Transverse colon (tissue), 4 donors: ENCODE data around the gene CNNM2. TPM values are rescaled to one million over a fixed set of nuclear protein-coding genes. Genes with fewer than 3 reads are reported as not detected.
"Not testable (repeated sequence)": the region's sequence is repeated elsewhere in the genome, so short reads cannot be mapped to it uniquely, and the experiment has no call there.

ENCODE experiments used
- DNase-seq: peaks from one replicate; pipeline ENCODE4 v3.0.0-alpha.2; 2019
- H3K27ac ChIP-seq, 4 donors: fragments of 200-600 bp; sonication (generic); 2 replicates each; pipeline ENCODE4 v1.5.1; 2016 to 2018; ENCODE audit warnings: inconsistent platforms in 4 of 4
- H3K27me3 ChIP-seq: fragments of 200-600 bp; sonication (generic); 2 replicates; pipeline ENCODE4 v1.5.1; 2017; ENCODE audit warnings: inconsistent platforms
- H3K36me3 ChIP-seq, 4 donors: fragments of 200-600 bp; sonication (generic); 2 replicates each; pipeline ENCODE4 v1.5.1; 2017 to 2019; ENCODE audit warnings: inconsistent platforms in 4 of 4
- H3K4me1 ChIP-seq, 4 donors: fragments of 200-600 bp; sonication (generic); 2 replicates each; pipeline ENCODE4 v1.5.1; 2017 to 2020; ENCODE audit warnings: inconsistent platforms in 4 of 4
- H3K4me3 ChIP-seq, 4 donors: fragments of 200-600 bp; sonication (generic); 1 replicate in 1 of 4; 2 replicates in 3 of 4; pipeline versions ENCODE4 v1.5.1 to v1.6.1; 2017 to 2019; ENCODE audit warnings: inconsistent platforms in 4 of 4
- H3K9me3 ChIP-seq, 2 donors: fragments of 200-600 bp; sonication (generic); 2 replicates each; pipeline ENCODE4 v1.5.1; 2017 to 2019; ENCODE audit warnings: inconsistent platforms in 2 of 2
- EP300 ChIP-seq: sonication (generic); formaldehyde crosslinking; IDR thresholded peaks from one replicate; pipeline ENCODE4 v1.6.1; 2017; ENCODE audit warnings: antibody characterized with exemption, low read depth
- POLR2A ChIP-seq: fragments of 450-650 bp; IDR thresholded peaks from one replicate; pipeline ENCODE4 v1.6.1; 2016; ENCODE audit warnings: antibody characterized with exemption, mild to moderate bottlenecking, moderate library complexity
- POLR2AphosphoS5 ChIP-seq, 3 donors: sonication (generic); formaldehyde crosslinking; IDR thresholded peaks; one replicate each; pipeline ENCODE4 v1.6.1; 2016; ENCODE audit warnings: antibody characterized with exemption in 3 of 3
- WGBS, 2 donors: methylation state at CpG; one replicate each; pipeline ENCODE4 v1.1.5; 2018; ENCODE audit warnings: low coverage in 1 of 2; 5-methylcytosine and 5-hydroxymethylcytosine counted together
- in situ Hi-C, 4 donors: fragments of 200-750 bp; cut with MboI; loops; one replicate each; pipeline versions ENCODE4 v1.15.0 to v1.15.1; 2017; ENCODE audit warnings: low sequenced_read_pairs in 3 of 4, low pct_ligation_motif_present in 1 of 4, low pct_unique_long_range_greater_than_20kb in 1 of 4
- intact Hi-C: fragments of 100-400 bp; cut with DNase I; formaldehyde crosslinking; loops from one replicate; pipeline ENCODE4 v1.15.1; 2023; ENCODE audit warnings: low total_unique reads
- small RNA-seq, 4 donors: library from RNA; depleted of rRNA; stranded (forward); fragments of <200 nt; gene quantifications; one replicate each; pipeline ENCODE3, GENCODE V24; 2016
- total RNA-seq, 4 donors: library from RNA; depleted of rRNA; stranded (reverse); fragments of >200 nt; gene quantifications; one replicate each; pipeline ENCODE4 v1.1.0, GENCODE V29; 2016
- TF ChIP-seq, protein P1 (sequence below), 5 experiments: fragments of 200-600 bp in 3 of 5; fragments of 450-650 bp in 2 of 5; sonication (generic) in 3 of 5; IDR thresholded peaks; 1 replicate in 2 of 5; 2 replicates in 3 of 5; pipeline ENCODE4 v1.5.1; 2016 to 2017; ENCODE audit warnings: antibody characterized with exemption in 5 of 5, inconsistent platforms in 3 of 5, mild to moderate bottlenecking in 2 of 5, moderate library complexity in 1 of 5

The CNNM2 gene
- total RNA-seq, 4 donors from 2014 or later, result 48.0 to 144 (median 100) TPM

DNA sequence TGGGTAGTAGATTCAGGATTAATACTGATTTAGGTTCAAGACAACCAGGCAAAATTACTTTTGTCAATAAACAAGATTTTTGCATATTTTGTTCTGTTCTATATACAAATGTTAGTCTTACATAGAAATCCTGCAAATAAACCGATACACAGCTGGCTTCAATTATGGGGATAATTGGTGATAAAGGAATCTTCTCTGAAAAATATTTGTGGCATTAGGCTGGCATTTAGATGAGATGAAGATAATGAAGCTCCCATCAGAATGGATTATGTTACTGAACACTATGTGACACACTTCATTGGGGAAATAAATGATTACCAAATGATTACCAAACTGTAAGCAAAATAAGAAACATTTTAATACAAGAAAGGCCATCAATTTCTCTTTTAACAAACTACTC, 209.1 kb downstream of the CNNM2 start:
- no peak for DNase-seq
- TF ChIP-seq POLR2AphosphoS5 (IDR thresholded peaks at IDR 0.05) (no peak), POLR2A (no peak), EP300 (no peak)
- TF ChIP-seq, protein P1, sequence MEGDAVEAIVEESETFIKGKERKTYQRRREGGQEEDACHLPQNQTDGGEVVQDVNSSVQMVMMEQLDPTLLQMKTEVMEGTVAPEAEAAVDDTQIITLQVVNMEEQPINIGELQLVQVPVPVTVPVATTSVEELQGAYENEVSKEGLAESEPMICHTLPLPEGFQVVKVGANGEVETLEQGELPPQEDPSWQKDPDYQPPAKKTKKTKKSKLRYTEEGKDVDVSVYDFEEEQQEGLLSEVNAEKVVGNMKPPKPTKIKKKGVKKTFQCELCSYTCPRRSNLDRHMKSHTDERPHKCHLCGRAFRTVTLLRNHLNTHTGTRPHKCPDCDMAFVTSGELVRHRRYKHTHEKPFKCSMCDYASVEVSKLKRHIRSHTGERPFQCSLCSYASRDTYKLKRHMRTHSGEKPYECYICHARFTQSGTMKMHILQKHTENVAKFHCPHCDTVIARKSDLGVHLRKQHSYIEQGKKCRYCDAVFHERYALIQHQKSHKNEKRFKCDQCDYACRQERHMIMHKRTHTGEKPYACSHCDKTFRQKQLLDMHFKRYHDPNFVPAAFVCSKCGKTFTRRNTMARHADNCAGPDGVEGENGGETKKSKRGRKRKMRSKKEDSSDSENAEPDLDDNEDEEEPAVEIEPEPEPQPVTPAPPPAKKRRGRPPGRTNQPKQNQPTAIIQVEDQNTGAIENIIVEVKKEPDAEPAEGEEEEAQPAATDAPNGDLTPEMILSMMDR (IDR thresholded peaks at IDR 0.05), result no peak
- Histone ChIP-seq H3K9me3 (no peaks in the 10 kb centered on the region), H3K36me3 (peaks cover 0 to 8% (median 4%) of the 10 kb centered on the region in 4 donors), H3K27ac (no peak overlapping the region), H3K4me1 (peaks cover 0 to 17% (median 4%) of the 10 kb centered on the region in 4 donors), H3K4me3 (no peak overlapping the region), H3K27me3 (no peaks in the 10 kb centered on the region)
- intact Hi-C loops, result no loop called here
- 60 to 92% methylated on average over 1 of the region's 1 CpG for WGBS, 2 donors
- in situ Hi-C loops, result no loop called here

DNA sequence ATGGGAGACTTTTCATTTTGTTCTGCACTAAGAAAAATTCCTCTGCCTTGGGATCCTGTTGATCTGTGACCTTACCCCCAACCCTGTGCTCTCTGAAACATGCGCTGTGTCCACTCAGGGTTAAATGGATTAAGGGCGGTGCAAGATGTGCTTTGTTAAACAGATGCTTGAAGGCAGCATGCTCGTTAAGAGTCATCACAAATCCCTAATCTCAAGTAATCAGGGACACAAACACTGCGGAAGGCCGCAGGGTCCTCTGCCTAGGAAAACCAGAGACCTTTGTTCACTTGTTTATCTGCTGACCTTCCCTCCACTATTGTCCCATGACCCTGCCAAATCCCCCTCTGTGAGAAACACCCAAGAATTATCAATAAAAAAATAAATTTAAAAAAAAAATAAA, 212.1 kb downstream of the CNNM2 start:
- H3K27ac ChIP-seq, in situ Hi-C loops, intact Hi-C loops, H3K4me3 ChIP-seq, DNase-seq, H3K9me3 ChIP-seq, H3K4me1 ChIP-seq, H3K27me3 ChIP-seq: not testable (repeated sequence)
- WGBS, 2 donors, result 89 to 100% methylated on average over 1 to 5 of the region's 5 CpGs
- H3K36me3 ChIP-seq, result peaks cover 0 to 16% (median 6%) of the 10 kb centered on the region in 4 donors

DNA sequence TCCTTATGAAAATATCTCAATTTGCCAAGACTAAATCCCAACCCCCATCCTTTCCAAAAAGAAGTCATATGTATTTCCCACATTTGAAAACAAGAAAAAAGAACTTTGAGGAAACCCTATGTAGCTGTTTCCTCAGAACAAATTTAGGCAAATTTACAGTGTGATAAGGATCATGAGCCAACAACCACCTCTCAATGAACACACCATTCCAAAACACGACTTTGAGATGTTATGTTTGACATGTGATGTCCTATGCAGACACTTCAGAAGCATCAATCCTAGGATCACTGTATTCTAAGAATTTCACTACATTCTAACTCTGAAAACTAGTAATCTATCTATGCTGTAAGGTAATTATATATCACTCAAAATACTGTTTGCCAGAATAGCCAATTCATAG, 212.8 kb downstream of the CNNM2 start:
- in situ Hi-C loops (no loop called here), intact Hi-C loops (no loop called here)
- WGBS, 2 donors, result 81 to 100% methylated on average over 1 of the region's 1 CpG
- Histone ChIP-seq H3K4me3 (no peak overlapping the region), H3K9me3 (no peaks in the 10 kb centered on the region), H3K27ac (no peak overlapping the region), H3K4me1 (peaks cover 0 to 4% (median 0%) of the 10 kb centered on the region in 4 donors), H3K27me3 (no peaks in the 10 kb centered on the region), H3K36me3 (peaks cover 0 to 23% (median 4%) of the 10 kb centered on the region in 4 donors)
- no peak for DNase-seq
- TF ChIP-seq POLR2AphosphoS5 (IDR thresholded peaks at IDR 0.05) (no peak), EP300 (no peak), POLR2A (no peak)
- TF ChIP-seq, protein P1 (IDR thresholded peaks at IDR 0.05), result no peak

DNA sequence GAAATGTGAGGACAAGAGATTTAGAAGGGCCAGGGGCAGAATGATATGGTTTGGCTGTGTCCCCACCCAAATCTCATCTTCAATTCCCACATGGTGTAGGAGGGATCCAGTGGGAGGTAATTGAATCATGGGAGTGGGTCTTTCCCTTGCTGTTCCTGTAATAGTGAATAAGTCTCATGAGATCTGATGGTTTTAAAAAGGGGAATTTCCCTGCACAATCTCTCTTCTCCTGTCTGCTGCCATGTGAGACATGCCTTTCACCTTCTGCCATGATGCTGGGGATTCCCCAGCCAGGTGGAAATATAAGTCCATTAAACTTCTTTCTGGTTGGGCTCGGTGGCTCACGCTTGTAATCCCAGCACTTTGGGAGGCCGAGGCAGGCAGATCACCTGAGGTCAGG, 217.1 kb downstream of the CNNM2 start:
- intact Hi-C loops, H3K4me1 ChIP-seq, H3K27ac ChIP-seq, in situ Hi-C loops, DNase-seq, H3K4me3 ChIP-seq, H3K27me3 ChIP-seq, H3K9me3 ChIP-seq: not testable (repeated sequence)
- H3K36me3 ChIP-seq, result peaks cover 0 to 32% (median 2%) of the 10 kb centered on the region in 4 donors
- 79% methylated on average over 3 of the region's 3 CpGs; no CpG with 5 or more reads in 1 of the 2 donors for WGBS, 2 donors

DNA sequence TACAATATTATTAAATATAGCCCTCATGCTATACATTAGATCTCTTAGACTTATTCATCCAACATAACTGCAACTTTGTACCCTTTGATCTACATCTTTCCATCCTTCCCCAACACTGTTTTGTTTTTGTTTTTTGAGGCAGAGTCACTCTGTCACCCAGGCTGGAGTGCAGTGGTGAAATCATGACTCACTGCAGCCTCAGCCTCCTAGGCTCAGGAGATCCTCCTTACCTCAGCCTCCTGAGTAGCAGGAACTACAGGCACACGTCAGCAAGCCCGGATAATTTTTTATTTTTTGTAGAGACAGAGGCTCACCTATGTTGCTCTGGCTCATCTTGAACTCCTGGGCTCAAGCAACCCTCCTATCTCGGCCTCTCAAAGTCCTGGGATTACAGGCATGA, 221.7 kb downstream of the CNNM2 start:
- Histone ChIP-seq H3K4me1 (peaks cover 0 to 6% (median 2%) of the 10 kb centered on the region in 4 donors), H3K4me3 (no peak overlapping the region), H3K36me3 (peaks cover 0 to 24% (median 0%) of the 10 kb centered on the region in 4 donors), H3K9me3 (no peaks in the 10 kb centered on the region), H3K27ac (no peak overlapping the region), H3K27me3 (no peaks in the 10 kb centered on the region)
- intact Hi-C loops (no loop called here), in situ Hi-C loops (no loop called here)
- DNase-seq, result no peak
- 93 to 100% methylated on average over 1 to 3 of the region's 3 CpGs for WGBS, 2 donors
- TF ChIP-seq POLR2A, result no peak
- no peak for TF ChIP-seq EP300
- TF ChIP-seq, protein P1 (IDR thresholded peaks at IDR 0.05), result no peak

Small RNA genes lying within 50 kb of the gene (small RNA-seq; reads per million reads assigned to genes)
- gene AS3MT (0 reads per million in 4 donors), gene RF00026 (0 reads per million in 4 donors), gene RF02271 (0 reads per million in 4 donors)

Other genes with a start within 250 kb of the CNNM2 start
- 1 to 10 TPM; 2.2 to 3.4 (median 2.8) TPM for gene ARL3, start 203.9 kb upstream of the CNNM2 start, total RNA-seq
- 10 to 100 TPM in 2 of 4 donors, 1 to 10 TPM in 2; 2.1 to 64.9 (median 7.3) TPM for gene SFXN2, start 203.7 kb upstream of the CNNM2 start, total RNA-seq
- 100 to 1,000 TPM in 2 of 4 donors, 10 to 100 TPM in 2; 68.9 to 168 (median 129) TPM for gene WBP1L, start 174.3 kb upstream of the CNNM2 start, total RNA-seq
- 10 to 100 TPM in 1 of 4 donors, not detected in 3; 13.3 TPM for gene CYP17A1, start 80.9 kb upstream of the CNNM2 start, total RNA-seq
- 10 to 100 TPM in 3 of 4 donors, 1 to 10 TPM in 1; 4.1 to 39.4 (median 32.5) TPM for gene BORCS7, start 64.0 kb upstream of the CNNM2 start, total RNA-seq
- 1 to 10 TPM in 2 of 4 donors, under 1 TPM in 1, not detected in 1; 0.96 to 3.4 (median 2.9) TPM for gene AS3MT, start 48.8 kb upstream of the CNNM2 start, total RNA-seq